ENCODE data around the gene DKKL1.
"Not testable (repeated sequence)": the region's sequence is repeated elsewhere in the genome, so short reads cannot be mapped to it uniquely, and the experiment has no call there.

The DKKL1 gene

GRCh38 chr19:49359851-49360820 is 3.5 kb upstream of the DKKL1 start:
- in situ Hi-C loops (cut with HindIII; ENCODE audit: low sequenced_read_pairs), result no loop called here

DNA sequence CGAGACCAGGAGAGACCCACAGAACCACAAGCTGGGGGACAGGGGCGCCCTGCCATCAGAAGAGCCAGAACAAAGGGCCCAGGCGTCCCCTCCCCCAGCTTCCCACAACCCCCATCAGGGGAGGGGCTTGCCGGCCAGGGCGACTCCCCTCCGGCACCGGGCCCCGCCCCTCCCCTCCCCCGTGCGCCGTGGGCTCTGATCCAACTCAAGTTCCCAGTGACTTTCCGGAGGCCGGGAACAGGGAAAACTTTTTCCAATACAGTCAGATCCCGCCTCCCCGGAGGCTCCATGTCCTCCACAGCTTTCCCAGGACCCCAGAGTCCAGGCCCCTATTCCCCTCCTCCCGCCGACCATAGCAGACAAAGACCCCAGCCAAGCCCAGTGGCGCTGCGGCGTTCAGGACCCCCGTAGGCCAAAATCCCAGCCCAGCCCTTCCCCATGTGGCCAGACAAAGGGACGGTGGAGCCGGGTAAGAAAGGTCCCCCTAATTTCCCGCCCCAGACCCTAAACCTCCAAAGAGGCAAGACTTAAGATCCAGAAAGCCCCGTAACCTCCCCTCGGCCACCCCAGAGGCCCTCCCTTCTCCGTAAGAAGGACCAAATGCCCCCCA is 2.1 kb upstream of the DKKL1 start:
- in situ Hi-C loops (cut with HindIII; ENCODE audit: low sequenced_read_pairs), result no loop called here

DNA sequence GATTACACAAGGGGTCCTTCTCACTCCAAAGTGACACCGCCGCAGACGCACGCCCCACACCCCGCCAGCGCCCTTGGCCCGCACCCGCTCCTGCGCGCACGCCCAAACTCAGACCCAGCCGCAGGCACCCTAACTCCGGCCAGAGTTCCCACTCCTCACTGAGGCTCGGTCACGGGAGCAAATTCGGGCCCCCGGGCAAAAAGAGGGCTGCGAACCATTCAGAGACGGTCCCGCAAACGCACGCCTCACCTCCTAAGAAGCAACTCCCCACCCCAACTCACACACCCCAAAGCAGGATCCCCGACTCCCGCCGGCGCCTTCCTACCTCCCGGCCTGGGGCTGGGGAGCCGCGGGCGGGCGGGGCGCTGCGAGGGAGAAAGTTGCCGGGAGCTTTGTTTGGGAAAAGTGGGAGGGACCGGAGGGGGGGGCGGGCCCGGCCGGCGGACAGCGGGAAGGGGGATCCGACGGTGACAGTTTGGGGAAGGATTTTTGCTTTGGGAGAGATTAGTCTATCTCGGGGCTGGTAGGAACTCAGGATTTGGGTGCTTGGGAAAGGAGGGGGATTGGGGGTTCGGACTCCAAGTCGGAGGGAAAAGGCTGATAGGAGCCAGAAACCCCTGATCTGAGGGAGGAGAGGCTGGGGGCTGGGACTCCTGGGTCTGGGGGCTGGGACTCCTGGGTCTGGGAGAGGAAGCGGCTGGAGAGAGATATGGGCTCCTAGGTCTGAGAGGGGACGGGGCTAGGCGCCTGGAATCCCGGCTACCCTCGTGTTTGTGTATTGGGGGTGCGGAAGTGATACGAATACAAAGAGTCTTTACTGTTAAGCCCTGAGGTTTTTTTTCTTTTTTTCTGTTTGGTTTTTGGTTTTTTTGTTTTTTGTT is 1.4 kb upstream of the DKKL1 start, which contains the start of gene TEAD2:
Gene TEAD2 (minus strand): TSS at position 369 of the 881 bp plus-strand sequence. CDS start 2,341 bp downstream, outside the sequence.
- in situ Hi-C loops (cut with HindIII; ENCODE audit: low sequenced_read_pairs), result no loop called here

DNA sequence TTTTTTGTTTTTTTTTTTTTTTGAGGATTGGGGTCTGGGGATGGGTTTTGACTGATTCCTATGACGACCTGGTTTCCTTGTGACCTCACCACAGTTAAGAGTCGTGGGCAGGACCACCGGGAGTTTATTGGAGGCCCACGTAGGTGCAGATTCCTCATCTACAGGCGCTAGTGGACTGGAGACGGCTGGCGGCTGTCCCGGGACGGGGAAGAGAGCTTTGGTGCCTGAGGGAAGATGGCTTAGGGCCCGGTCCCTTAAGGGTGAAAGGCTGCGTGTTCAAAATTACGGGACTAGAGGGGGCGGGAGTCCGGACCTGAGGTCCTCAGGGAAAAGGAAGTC is 779 bp upstream of the DKKL1 start:
- in situ Hi-C loops (cut with HindIII; ENCODE audit: low sequenced_read_pairs), result no loop called here

- in situ Hi-C loops (cut with HindIII; ENCODE audit: low sequenced_read_pairs), result no loop called here
These were observed 533 bp downstream of the DKKL1 start for GRCh38 chr19:49364083-49364737.

- in situ Hi-C loops (cut with HindIII; ENCODE audit: low sequenced_read_pairs), result no loop called here
These were observed 2.4 kb downstream of the DKKL1 start for GRCh38 chr19:49366110-49366509.

GRCh38 chr19:49368711-49369358 is 5.2 kb downstream of the DKKL1 start:
- in situ Hi-C loops (cut with HindIII; ENCODE audit: low sequenced_read_pairs), result no loop called here

GRCh38 chr19:49371184-49371583 is 7.5 kb downstream of the DKKL1 start:
- in situ Hi-C loops (cut with HindIII; ENCODE audit: low sequenced_read_pairs), result no loop called here

DNA sequence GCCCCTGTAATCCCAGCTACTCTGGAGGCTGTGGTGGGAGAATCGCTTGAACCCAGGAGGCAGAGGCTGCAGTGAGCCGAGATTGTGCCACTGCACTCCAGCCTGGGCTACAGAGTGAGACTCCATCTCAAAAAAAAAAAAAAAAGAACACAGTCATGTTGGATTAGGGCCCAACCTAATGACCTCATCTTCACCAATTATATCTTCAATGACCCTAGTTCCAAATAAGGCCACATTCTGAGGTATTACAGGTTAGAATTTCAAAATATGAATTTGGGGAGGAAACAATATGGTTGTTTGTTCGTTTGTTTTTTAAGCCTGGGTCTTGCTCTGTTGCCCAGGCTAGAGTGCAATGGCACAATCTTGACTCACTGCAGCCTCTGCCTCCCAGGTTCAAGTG is 9.5 kb downstream of the DKKL1 start:
- in situ Hi-C loops (cut with HindIII; ENCODE audit: low sequenced_read_pairs), result not testable (repeated sequence)

- in situ Hi-C loops (cut with HindIII; ENCODE audit: low sequenced_read_pairs), result no loop called here
These were observed 11.2 kb downstream of the DKKL1 start for GRCh38 chr19:49374665-49375434.

DNA sequence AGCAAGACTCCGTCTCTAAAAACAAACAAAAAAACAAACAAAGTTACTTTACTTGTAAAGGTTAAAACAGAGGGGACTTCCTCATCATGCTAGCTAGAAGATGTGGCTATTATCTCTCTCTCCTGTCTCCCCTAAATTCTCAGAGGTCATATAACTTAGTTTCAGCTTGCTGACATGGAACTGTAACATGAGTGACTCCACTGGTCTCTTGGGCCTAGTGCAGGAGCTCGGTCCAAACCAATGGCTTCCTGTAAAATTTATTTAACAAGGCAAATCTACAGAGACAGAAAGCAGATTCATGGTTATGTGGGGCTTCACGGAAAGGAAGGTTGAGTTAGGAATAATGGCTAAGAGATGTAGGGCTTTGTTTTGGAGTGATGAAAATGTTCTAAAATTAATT is 14.8 kb downstream of the DKKL1 start:
- in situ Hi-C loops (cut with HindIII; ENCODE audit: low sequenced_read_pairs), result no loop called here

- in situ Hi-C loops (cut with HindIII; ENCODE audit: low sequenced_read_pairs), result no loop called here
These were observed 16.7 kb downstream of the DKKL1 start for GRCh38 chr19:49380391-49380790.

- in situ Hi-C loops (cut with HindIII; ENCODE audit: low sequenced_read_pairs), result no loop called here
These were observed 19.0 kb downstream of the DKKL1 start for GRCh38 chr19:49382639-49383038.

- in situ Hi-C loops (cut with HindIII; ENCODE audit: low sequenced_read_pairs), result no loop called here
These were observed 19.9 kb downstream of the DKKL1 start for GRCh38 chr19:49383599-49383998.

GRCh38 chr19:49387936-49388372 is 24.3 kb downstream of the DKKL1 start, which contains the start of gene KASH5:
Gene KASH5, plus strand, starts transcription at chr19:49388249. Its CDS starts 2,635 bp downstream, at chr19:49390884.
- in situ Hi-C loops (cut with HindIII; ENCODE audit: low sequenced_read_pairs), result no loop called here

DNA sequence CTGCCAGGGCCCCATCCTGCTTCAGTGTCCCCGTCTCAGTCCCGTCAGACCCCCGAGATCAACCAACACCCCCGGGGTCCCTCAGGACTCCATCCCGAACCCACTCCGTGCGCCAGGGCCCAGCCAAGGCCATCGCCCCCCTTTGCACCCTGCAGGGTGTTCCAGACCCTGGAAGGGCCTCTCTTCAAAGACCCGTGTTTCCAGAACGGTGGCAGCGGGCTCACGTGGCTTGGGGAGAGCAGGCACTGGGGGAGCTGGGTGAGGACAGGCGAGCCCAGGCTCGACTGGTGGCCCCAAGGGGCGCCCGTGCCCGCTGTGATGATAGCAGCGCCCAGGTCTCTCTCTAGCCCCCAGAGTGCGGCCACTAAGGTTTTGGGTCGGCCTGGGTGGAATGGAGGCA is 25.7 kb downstream of the DKKL1 start:
- in situ Hi-C loops (cut with HindIII; ENCODE audit: low sequenced_read_pairs), result no loop called here

GRCh38 chr19:49390131-49390928 is 26.7 kb downstream of the DKKL1 start:
- in situ Hi-C loops (cut with HindIII; ENCODE audit: low sequenced_read_pairs), result loop anchor here (5.0 kb wide), 1 partner anchor 37 kb away; the partner anchor contains the start of gene GFY

DNA sequence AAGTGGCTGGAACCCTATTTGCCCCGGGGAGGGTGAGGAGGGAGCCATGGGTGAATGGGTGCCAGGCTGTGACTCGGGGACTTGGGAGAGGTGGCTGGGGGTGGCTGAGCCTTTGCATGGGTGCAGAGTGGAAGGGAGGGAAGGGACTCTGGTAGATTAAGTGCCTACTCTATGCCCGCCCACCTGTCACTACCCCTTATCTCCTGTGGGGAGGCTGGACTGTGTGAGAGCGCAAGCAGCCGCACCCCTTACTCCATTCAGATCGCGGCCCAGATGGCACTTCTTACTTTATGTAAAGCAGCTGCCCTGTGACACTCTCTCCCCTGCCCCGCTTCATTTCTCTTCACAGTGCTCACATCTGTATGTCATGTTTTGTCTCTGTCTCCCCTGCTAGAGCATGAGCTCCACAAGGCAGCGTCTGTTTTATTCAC is 27.3 kb downstream of the DKKL1 start:
- in situ Hi-C loops (cut with HindIII; ENCODE audit: low sequenced_read_pairs), result loop anchor here (5.0 kb wide), 1 partner anchor 36 kb away; the partner anchor contains the start of gene GFY
